Ectodermal cell (in vitro differentiated cells): ENCODE measurements around the gene PDE2A.

Experiments
- H3K27ac ChIP-seq: 2 replicates; pipeline ENCODE4 v1.7.0; 2013; ENCODE audit warnings: mild to moderate bottlenecking, low read depth, low read length; ENCODE audit not compliant: insufficient read depth, poor library complexity, severe bottlenecking
- H3K27me3 ChIP-seq: 2 replicates; pipeline ENCODE4 v1.7.0; 2013; ENCODE audit warnings: mild to moderate bottlenecking, low read length; ENCODE audit not compliant: insufficient read depth, control insufficient read depth, poor library complexity, severe bottlenecking
- H3K36me3 ChIP-seq: one replicate; pipeline ENCODE4 v1.7.0; 2013; ENCODE audit warnings: low read length; ENCODE audit not compliant: control insufficient read depth, insufficient read depth
- H3K4me1 ChIP-seq: one replicate; pipeline ENCODE4 v1.7.0; 2013; ENCODE audit warnings: low read length; ENCODE audit not compliant: control insufficient read depth, insufficient read depth
- H3K4me3 ChIP-seq: 2 replicates; pipeline ENCODE4 v1.7.0; 2013; ENCODE audit warnings: low read depth, low read length, control low read depth; ENCODE audit not compliant: insufficient read depth
- H3K9me3 ChIP-seq: 2 replicates; pipeline ENCODE4 v1.7.0; 2013; ENCODE audit warnings: mild to moderate bottlenecking, low read length, moderate library complexity; ENCODE audit not compliant: control insufficient read depth
- WGBS, 2 experiments: methylation state at CpG; one replicate each; pipeline ENCODE4 v1.1.7; 2013; ENCODE audit warnings: missing lambda C conversion rate in 2 of 2; 5-methylcytosine and 5-hydroxymethylcytosine counted together

The PDE2A gene

DNA sequence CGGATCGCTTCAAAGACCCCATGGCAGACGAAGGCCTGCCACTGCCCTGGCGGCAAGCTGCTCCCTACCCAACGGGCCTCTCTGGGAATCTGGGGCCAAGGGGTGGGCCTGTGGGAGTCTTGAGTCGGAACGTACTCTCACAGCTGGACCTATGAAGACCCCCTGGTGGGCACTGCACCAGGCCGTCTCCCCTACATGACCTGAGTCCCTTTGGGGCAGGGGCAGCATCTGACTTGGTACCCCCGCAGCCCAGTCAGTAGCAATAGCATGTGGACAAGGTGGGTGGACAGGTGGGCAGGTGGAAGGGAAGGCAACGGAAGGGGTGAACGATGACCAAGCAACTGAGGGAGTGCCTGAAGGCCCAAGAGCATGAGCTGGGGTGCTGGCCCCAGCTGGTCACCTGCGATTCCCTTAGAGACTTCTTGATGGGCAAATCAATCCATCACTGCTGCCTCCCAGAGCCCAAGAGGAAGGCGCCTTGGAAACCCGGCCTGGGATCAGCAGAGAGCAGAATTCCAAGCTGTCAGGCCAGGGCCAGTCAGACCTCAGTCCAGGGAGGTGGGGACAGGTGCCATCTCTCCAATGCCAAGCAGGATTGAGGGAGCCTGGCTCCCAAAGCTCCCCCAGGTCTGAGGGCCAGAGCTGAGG is 42.7 kb upstream of the PDE2A start:
- Histone ChIP-seq H3K36me3 (no peaks in the 10 kb centered on the region), H3K4me3 (no peak overlapping the region), H3K27ac (peak overlapping the region; percentile 39), H3K27me3 (no peaks in the 10 kb centered on the region), H3K9me3 (no peaks in the 10 kb centered on the region), H3K4me1 (peaks cover 28% of the 10 kb centered on the region)
- WGBS, 2 experiments = 90 to 91% methylated on average over 14 of the region's 14 CpGs

DNA sequence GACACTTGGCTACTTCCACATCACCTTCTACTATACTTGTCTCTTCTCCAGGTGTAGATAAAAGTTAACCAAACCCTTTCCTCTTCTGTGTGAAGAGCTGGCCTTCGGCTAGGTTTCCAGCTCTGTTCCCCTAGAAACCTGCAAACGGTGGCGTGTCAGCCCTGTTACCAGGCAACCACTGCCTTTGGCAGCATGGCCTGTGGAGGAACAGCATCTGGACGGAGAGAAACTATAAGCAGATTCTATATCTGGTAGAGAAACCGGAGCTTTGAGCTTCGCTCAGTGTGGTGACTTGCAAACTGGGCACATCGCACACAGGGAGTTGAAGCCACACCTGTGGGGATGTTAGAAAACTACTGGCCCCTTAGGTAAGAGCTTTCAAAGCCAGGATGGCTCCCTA is 42.1 kb upstream of the PDE2A start:
- H3K9me3 ChIP-seq = no peaks in the 10 kb centered on the region
- no peaks in the 10 kb centered on the region for H3K36me3 ChIP-seq
- H3K27ac ChIP-seq = peak overlapping the region; percentile 39
- no peaks in the 10 kb centered on the region for H3K27me3 ChIP-seq
- no peak overlapping the region for H3K4me3 ChIP-seq
- 85 to 88% methylated on average over 7 of the region's 7 CpGs for WGBS, 2 experiments
- peaks cover 29% of the 10 kb centered on the region for H3K4me1 ChIP-seq

DNA sequence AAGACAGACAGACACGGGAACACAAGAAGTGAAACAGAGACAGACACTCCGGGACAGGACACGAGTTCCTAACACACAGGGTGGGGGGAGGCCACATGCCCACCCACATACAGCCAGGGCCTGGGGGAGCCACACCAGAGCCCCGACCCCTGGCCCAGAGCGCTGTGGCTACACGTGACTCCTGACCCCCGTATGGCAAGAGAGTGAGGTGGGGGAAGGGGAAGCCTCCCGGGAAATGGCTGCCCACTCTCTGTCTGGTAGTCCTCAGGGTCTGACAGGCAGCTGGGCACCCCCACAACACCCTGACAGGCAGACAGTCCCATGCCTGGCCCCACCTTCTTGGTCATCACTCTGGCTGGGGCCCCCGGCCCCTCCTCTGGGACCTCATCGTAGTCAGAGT is 38.6 kb upstream of the PDE2A start:
- Histone ChIP-seq H3K4me3 (no peak overlapping the region), H3K27ac (peak overlapping the region; percentile 22), H3K4me1 (peaks cover 29% of the 10 kb centered on the region), H3K27me3 (no peaks in the 10 kb centered on the region), H3K36me3 (no peaks in the 10 kb centered on the region), H3K9me3 (no peaks in the 10 kb centered on the region)
- 68 to 69% methylated on average over 10 of the region's 10 CpGs for WGBS, 2 experiments

DNA sequence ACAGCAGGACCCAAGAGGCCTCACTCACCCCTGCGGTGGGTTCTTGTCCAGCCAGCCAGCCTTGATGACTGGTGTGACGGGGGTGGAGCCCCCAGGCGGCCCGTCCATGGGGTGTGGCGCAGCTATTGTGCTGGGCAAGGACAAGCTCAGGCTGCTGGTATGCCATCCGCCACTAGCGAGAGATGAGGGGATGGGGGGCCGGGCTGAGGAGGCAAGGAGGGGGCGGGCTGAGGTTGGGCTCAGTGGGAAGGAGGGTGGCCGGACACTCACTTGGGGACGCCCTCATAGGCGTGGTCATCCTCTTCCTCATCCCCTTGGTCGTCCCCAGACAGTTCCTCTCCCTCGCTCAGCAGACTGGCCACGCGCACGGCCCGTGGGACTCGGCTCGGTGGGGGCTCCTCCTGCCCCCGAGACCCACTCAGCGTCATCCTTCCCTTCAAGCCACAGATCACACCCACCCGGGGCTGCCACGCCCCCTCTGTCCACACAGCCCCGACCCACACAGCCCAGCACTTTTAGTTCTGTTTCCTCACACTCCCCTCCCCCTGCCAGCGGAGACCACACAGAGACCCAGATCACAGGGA is 38.0 kb upstream of the PDE2A start:
- no peaks in the 10 kb centered on the region for H3K27me3 ChIP-seq
- peak overlapping the region; percentile 22 for H3K27ac ChIP-seq
- peaks cover 34% of the 10 kb centered on the region for H3K4me1 ChIP-seq
- no peaks in the 10 kb centered on the region for H3K9me3 ChIP-seq
- 71 to 74% methylated on average over 26 of the region's 26 CpGs for WGBS, 2 experiments
- no peaks in the 10 kb centered on the region for H3K36me3 ChIP-seq
- no peak overlapping the region for H3K4me3 ChIP-seq

DNA sequence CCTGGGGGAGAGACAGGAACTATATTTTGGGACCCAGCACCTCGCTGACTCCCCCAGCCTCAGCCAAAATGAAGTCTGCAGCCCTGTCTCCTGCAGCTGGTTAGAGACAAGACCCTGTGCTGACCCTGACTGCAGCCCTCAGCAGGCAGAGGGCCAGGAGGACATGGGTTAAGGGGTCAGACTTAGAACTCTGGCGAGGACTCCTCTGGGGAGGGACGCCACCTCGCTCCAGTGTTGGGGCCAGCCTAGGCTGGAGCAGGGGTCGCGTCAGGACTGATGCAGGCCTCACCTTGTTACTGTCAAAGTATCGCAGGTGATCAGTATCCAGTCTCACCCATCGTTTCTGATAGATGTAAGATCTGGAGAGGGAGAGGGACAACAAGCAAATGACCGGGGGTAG is 36.9 kb upstream of the PDE2A start:
- H3K9me3 ChIP-seq = no peaks in the 10 kb centered on the region
- no peak overlapping the region for H3K4me3 ChIP-seq
- WGBS, 2 experiments = 93 to 94% methylated on average over 9 of the region's 9 CpGs

DNA sequence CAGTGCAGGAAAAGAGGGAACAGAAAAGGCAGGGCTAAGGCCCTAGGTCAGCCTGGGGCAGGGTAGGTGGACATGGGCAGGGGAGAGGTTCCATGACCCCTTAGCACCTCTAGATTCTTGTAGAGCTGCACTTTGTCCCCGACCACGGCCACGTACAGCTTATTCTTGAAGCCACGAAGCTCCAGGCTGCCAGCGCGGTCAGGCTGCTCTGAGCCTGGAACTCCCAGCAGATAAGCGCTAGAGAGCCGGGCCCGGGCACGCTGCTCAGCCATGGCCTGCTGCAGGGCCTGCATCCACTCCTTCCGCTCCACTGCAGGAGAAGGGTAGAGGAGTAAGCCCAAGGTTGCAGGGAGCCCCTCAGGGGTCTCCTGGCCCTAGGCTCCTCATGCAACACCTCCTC is 36.1 kb upstream of the PDE2A start:
- Histone ChIP-seq H3K9me3 (no peaks in the 10 kb centered on the region), H3K4me1 (peaks cover 48% of the 10 kb centered on the region), H3K36me3 (no peaks in the 10 kb centered on the region), H3K27ac (no peak overlapping the region), H3K27me3 (no peaks in the 10 kb centered on the region), H3K4me3 (no peak overlapping the region)
- WGBS, 2 experiments = 94 to 96% methylated on average over 11 of the region's 11 CpGs

More for the DNA sequence above, 36.9 kb upstream of the PDE2A start:
- H3K36me3 ChIP-seq = no peaks in the 10 kb centered on the region
- no peaks in the 10 kb centered on the region for H3K27me3 ChIP-seq
- H3K4me1 ChIP-seq = peaks cover 42% of the 10 kb centered on the region
- H3K27ac ChIP-seq = no peak overlapping the region

DNA sequence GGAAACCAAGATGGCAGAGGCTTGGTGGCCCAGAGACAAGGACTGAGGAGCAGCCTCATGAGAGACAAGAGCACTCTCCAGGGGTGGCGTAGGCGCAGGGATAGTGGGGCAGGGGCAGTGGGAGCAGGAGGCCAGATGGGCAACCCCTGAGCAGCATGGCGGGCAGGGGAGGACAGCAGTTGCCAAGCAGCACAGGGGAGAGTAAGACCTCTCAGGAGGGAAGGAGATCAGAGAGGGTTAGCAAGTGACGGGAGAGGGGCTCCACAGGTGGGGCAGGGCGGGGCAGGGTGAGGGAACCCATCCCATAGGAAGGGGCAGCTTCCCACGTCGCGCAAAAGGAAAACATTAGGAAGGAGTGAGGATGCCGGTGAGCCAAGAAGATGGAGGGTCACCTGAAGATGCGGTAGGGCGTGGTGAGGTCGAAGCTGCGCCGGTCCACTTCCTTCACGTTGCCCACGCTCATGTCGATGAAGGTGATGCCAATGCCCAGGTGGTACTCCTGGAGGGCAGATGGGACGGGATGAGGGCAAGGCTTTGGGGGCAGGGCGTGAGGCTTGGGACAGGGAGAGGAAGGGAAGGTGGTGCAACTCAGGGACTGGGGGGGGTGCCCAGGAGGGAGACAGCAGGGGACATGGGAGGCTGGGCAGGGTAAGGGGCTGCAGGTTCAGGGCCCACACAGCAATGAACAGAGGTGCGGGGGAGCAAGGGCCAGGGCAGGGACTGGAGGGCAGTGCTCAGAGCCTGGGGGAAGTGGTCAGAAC is 35.4 kb upstream of the PDE2A start:
- Histone ChIP-seq H3K4me3 (no peak overlapping the region), H3K27ac (no peak overlapping the region), H3K36me3 (no peaks in the 10 kb centered on the region), H3K4me1 (peaks cover 53% of the 10 kb centered on the region), H3K9me3 (no peaks in the 10 kb centered on the region), H3K27me3 (no peaks in the 10 kb centered on the region)
- WGBS, 2 experiments = 96% methylated on average over 20 of the region's 20 CpGs

DNA sequence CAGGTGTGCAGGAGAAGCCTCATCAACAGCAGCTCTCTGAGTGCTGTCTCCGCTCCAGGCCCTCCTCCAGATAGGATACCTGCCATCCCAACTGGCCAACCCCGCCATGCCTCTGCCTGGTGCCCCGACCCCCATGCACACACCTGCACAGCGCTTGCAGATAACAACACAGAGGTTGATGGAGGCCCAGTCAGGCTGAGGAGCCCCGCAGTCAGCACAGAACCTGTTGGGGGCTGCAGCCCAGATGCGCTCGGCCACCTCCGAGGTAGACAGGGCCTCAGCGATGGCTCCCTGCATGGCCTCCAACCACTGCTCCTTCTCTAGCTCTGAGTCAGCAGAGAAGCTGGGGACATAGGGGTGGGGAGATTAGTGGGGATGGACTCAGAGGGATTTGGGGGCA is 32.8 kb upstream of the PDE2A start:
- Histone ChIP-seq H3K36me3 (no peaks in the 10 kb centered on the region), H3K4me3 (no peak overlapping the region), H3K4me1 (peaks cover 55% of the 10 kb centered on the region), H3K27ac (no peak overlapping the region), H3K9me3 (no peaks in the 10 kb centered on the region), H3K27me3 (no peaks in the 10 kb centered on the region)
- 96% methylated on average over 9 of the region's 9 CpGs for WGBS, 2 experiments

DNA sequence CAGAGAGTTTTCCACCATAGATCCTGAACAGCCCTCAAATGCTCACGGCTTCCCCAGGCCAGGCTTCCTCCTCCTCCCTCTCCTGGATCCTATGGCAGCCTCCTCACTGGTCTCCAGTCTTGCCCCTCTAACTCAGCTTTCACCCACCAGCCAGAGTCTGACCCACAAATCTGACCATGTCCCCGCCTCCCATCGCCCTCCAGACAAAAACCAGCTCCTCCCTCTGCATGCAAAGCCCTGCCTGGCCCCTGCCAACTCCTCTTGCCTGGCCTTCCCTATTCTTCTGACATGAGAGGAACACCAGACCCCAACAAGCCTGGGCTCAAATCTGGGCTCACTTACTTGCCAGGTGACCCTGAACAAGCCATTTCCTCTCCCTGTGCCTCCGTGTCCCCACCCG is 32.4 kb upstream of the PDE2A start:
- 76 to 79% methylated on average over 5 of the region's 5 CpGs for WGBS, 2 experiments
- no peaks in the 10 kb centered on the region for H3K27me3 ChIP-seq
- H3K9me3 ChIP-seq = no peaks in the 10 kb centered on the region
- H3K4me1 ChIP-seq = peaks cover 53% of the 10 kb centered on the region
- no peaks in the 10 kb centered on the region for H3K36me3 ChIP-seq
- no peak overlapping the region for H3K4me3 ChIP-seq
- peak overlapping the region; percentile 52 for H3K27ac ChIP-seq
